Fibroblast of lung (primary cell): ENCODE data around the gene TMEM72. TPM values are rescaled to one million over a fixed set of nuclear protein-coding genes. Genes with fewer than 3 reads are reported as not detected.

Experiments used
- DNase-seq, 2 donors: peaks; one replicate each; pipeline versions ENCODE4 v3.0.0 to v3.0.0-alpha.2; 2010; ENCODE audit warnings: low read depth in 2 of 2
- H2AFZ ChIP-seq: 2 replicates; pipeline ENCODE4 v1.5.1; 2012; ENCODE audit warnings: low read length, control low read depth, inconsistent platforms
- H3K27ac ChIP-seq: 2 replicates; pipeline ENCODE4 v1.5.1; 2011; ENCODE audit warnings: low read length, control low read depth; ENCODE audit not compliant: insufficient read depth
- H3K27me3 ChIP-seq: 2 replicates; pipeline ENCODE4 v1.5.1; 2011; ENCODE audit warnings: mild to moderate bottlenecking, low read length; ENCODE audit not compliant: control insufficient read depth, insufficient read depth
- H3K36me3 ChIP-seq: 2 replicates; pipeline ENCODE4 v1.5.1; 2011; ENCODE audit warnings: low read length; ENCODE audit not compliant: control insufficient read depth, insufficient read depth
- H3K4me1 ChIP-seq: 2 replicates; pipeline ENCODE4 v1.5.1; 2011; ENCODE audit warnings: low read length; ENCODE audit not compliant: control insufficient read depth, insufficient read depth; ENCODE audit errors: extremely low read depth
- H3K4me2 ChIP-seq: 2 replicates; pipeline ENCODE4 v1.5.1; 2011; ENCODE audit warnings: low read length, control low read depth; ENCODE audit not compliant: insufficient read depth; ENCODE audit errors: extremely low read depth
- H3K4me3 ChIP-seq, 4 experiments: fragments of 200-600 bp in 1 of 4; sonication (generic) in 1 of 4; replicated peaks in 1 of 4; 2 replicates each; pipeline ENCODE4 v1.5.1; 2011 to 2016; ENCODE audit warnings: low read length in 4 of 4, low read depth in 3 of 4, mild to moderate bottlenecking in 3 of 4, control low read depth in 2 of 4, inconsistent platforms in 1 of 4, mixed read lengths in 1 of 4; ENCODE audit not compliant: insufficient read depth in 1 of 4; ENCODE audit errors: control extremely low read depth in 1 of 4
- H3K79me2 ChIP-seq: 2 replicates; pipeline ENCODE4 v1.5.1; 2012; ENCODE audit warnings: mild to moderate bottlenecking, low read length, inconsistent platforms; ENCODE audit not compliant: control insufficient read depth, insufficient read depth
- H3K9ac ChIP-seq: 2 replicates; pipeline ENCODE4 v1.5.1; 2011; ENCODE audit warnings: mild to moderate bottlenecking, low read length, control low read depth; ENCODE audit not compliant: insufficient read depth
- H3K9me3 ChIP-seq: 2 replicates; pipeline ENCODE4 v1.5.1; 2012; ENCODE audit warnings: low read depth, low read length; ENCODE audit not compliant: control insufficient read depth, insufficient read depth
- H4K20me1 ChIP-seq: 2 replicates; pipeline ENCODE4 v1.5.1; 2011; ENCODE audit warnings: low read length; ENCODE audit not compliant: control insufficient read depth, insufficient read depth; ENCODE audit errors: extremely low read depth
- EZH2 ChIP-seq: IDR thresholded peaks from 2 replicates; pipeline ENCODE4 v1.5.1; 2012; ENCODE audit warnings: low read length, control low read depth, mild to moderate bottlenecking; ENCODE audit errors: missing control alignments
- polyA plus RNA-seq, 2 donors: library from polyadenylated mRNA; depleted of rRNA in 1 of 2; stranded (reverse) in 1 of 2; unstranded in 1 of 2; fragments of >200 nt; gene quantifications; 2 replicates each; pipeline ENCODE4 v1.2.1, GENCODE V29; 2011 to 2012; ENCODE audit warnings: missing spikeins in 1 of 2
- total RNA-seq: library from RNA; depleted of rRNA; stranded (reverse); fragments of >200 nt; gene quantifications from 2 replicates; pipeline ENCODE4 v1.2.1, GENCODE V29; 2014
- TF ChIP-seq, protein P1 (sequence below), 2 donors: IDR thresholded peaks in 1 of 2; conservative IDR thresholded peaks in 1 of 2; 1 replicate in 1 of 2; 2 replicates in 1 of 2; pipeline ENCODE4 v1.5.1; 2011 to 2012; ENCODE audit warnings: low read length in 2 of 2, control low read depth in 1 of 2, inconsistent platforms in 1 of 2, low read depth in 1 of 2, mild to moderate bottlenecking in 1 of 2

TMEM72 gene
- total and polyA plus RNA-seq, 2 donors (not counting 1 experiment from before 2014, with no cell fraction given): not detected

DNA sequence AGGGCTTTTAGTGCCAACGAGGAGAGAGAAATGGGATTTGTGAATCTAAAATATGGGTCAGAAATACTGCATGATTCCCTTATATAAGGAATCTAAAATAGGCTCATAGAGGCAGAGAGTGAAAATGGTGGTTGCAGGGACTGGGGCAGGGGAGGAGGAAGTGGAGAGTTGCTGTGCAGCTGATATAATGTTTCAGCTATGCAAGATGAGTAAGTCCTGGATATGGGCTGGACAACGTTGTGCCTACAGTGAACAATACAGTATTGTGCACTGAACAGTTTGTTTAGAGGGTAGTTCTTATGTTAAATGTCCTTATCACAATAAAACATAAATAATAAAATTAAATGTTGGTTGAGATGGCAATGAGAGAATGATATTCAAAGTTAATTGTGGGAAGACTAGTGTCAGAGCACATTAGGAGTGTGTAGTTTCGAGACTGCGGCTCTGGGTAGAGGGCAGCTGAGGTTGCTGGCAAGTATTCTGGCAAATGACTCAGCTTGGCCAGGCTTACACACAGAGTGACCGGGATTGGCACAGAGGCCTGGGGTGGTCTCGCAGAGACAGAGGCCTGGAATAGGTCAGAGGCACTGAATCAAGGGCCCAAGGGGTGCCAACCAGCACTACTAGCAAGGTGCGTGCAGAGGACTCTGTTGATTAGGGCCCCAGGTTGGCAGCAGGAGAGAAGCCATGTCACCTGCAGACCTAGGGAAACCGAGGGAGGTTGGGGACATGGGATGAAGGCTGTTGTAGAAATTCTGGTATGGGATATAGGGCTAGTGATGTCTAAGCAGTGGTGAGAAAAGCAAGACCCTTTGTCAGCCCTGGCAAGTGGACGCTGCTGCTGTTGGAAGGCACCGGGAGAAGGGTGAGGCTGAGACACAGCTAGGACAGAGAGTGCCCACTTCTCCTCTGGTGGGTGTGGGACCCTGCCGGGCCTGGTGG is 70.3 kb downstream of the TMEM72 start:
- H3K27ac ChIP-seq: peak overlapping the region; percentile 90
- no peak overlapping the region for H3K9ac ChIP-seq
- no peaks in the 10 kb centered on the region for H4K20me1 ChIP-seq
- H3K79me2 ChIP-seq: peaks cover 7% of the 10 kb centered on the region
- TF ChIP-seq, protein P1, sequence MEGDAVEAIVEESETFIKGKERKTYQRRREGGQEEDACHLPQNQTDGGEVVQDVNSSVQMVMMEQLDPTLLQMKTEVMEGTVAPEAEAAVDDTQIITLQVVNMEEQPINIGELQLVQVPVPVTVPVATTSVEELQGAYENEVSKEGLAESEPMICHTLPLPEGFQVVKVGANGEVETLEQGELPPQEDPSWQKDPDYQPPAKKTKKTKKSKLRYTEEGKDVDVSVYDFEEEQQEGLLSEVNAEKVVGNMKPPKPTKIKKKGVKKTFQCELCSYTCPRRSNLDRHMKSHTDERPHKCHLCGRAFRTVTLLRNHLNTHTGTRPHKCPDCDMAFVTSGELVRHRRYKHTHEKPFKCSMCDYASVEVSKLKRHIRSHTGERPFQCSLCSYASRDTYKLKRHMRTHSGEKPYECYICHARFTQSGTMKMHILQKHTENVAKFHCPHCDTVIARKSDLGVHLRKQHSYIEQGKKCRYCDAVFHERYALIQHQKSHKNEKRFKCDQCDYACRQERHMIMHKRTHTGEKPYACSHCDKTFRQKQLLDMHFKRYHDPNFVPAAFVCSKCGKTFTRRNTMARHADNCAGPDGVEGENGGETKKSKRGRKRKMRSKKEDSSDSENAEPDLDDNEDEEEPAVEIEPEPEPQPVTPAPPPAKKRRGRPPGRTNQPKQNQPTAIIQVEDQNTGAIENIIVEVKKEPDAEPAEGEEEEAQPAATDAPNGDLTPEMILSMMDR (conservative IDR thresholded peaks at IDR 0.05 in 1 of 2, IDR thresholded peaks at IDR 0.05 in 1 of 2; ENCODE audit: low read depth in 1 of 2, low read length in 2 of 2): no peak
- TF ChIP-seq EZH2: no peak
- no peaks in the 10 kb centered on the region for H3K9me3 ChIP-seq
- no peak overlapping the region for H3K4me3 ChIP-seq
- peak; percentile 85 to 95 for DNase-seq
- H3K4me2 ChIP-seq: peak overlapping the region; percentile 78
- peaks cover 45% of the 10 kb centered on the region for H3K4me1 ChIP-seq
- H2AFZ ChIP-seq: peak overlapping the region; percentile 44
- peaks cover 4% of the 10 kb centered on the region for H3K36me3 ChIP-seq
- H3K27me3 ChIP-seq: no peaks in the 10 kb centered on the region

DNA sequence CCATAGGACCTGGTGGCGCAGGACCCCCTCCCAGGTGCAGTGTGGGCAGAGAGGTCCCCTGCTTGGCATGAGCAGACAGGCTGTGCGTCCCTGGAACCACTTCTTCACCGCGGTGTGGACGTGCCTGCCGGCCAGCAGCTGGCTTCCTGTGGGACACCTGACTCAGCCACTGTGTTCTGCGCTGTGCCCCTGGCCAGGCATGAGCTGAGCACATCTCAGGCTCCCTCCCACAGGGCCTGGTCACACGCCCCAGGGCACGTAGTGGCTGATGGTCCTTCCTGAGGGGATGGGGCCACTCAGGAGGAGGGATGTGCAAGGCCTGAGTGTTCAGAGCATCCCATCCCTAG is 71.0 kb downstream of the TMEM72 start:
- no peak overlapping the region for H2AFZ ChIP-seq
- peaks cover 4% of the 10 kb centered on the region for H3K36me3 ChIP-seq
- H3K27me3 ChIP-seq: no peaks in the 10 kb centered on the region
- no peaks in the 10 kb centered on the region for H4K20me1 ChIP-seq
- H3K79me2 ChIP-seq: peaks cover 7% of the 10 kb centered on the region
- peak in 1 of 2 donors; percentile 67 for DNase-seq
- no peak overlapping the region for H3K4me2 ChIP-seq
- no peak overlapping the region for H3K9ac ChIP-seq
- no peaks in the 10 kb centered on the region for H3K9me3 ChIP-seq
- no peak overlapping the region for H3K4me3 ChIP-seq
- peak overlapping the region; percentile 90 for H3K27ac ChIP-seq
- peaks cover 41% of the 10 kb centered on the region for H3K4me1 ChIP-seq
- TF ChIP-seq, protein P1 (conservative IDR thresholded peaks at IDR 0.05 in 1 of 2, IDR thresholded peaks at IDR 0.05 in 1 of 2; ENCODE audit: low read depth in 1 of 2, low read length in 2 of 2): no peak
- no peak for TF ChIP-seq EZH2

DNA sequence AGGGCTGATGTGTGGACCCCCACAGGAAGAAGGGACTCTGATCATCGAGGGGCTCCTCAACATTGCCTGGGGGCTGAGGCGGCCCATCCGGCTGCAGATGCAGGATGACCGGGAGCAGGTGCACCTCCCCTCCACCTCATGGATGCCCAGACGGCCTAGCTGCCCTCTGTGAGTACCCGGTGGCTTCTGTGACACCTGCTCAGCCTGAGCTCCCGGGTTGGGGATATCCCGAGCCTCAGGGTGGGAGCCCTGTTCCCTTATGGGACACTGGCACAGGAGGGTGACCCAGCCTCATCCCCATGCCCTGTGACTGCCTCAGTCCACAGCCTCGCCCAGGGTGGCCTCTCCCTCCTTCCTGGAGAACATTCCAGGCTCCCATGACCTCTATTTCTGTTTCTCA is 71.4 kb downstream of the TMEM72 start:
- H3K4me3 ChIP-seq: no peak overlapping the region
- no peak overlapping the region for H3K9ac ChIP-seq
- no peak overlapping the region for H3K27ac ChIP-seq
- no peaks in the 10 kb centered on the region for H3K9me3 ChIP-seq
- H4K20me1 ChIP-seq: no peaks in the 10 kb centered on the region
- H3K36me3 ChIP-seq: peaks cover under 1% of the 10 kb centered on the region
- no peak overlapping the region for H3K4me2 ChIP-seq
- H3K79me2 ChIP-seq: peaks cover 5% of the 10 kb centered on the region
- DNase-seq: no peak
- no peaks in the 10 kb centered on the region for H3K27me3 ChIP-seq
- TF ChIP-seq EZH2: no peak
- TF ChIP-seq, protein P1 (conservative IDR thresholded peaks at IDR 0.05 in 1 of 2, IDR thresholded peaks at IDR 0.05 in 1 of 2; ENCODE audit: low read depth in 1 of 2, low read length in 2 of 2): no peak
- H3K4me1 ChIP-seq: peaks cover 38% of the 10 kb centered on the region
- no peak overlapping the region for H2AFZ ChIP-seq
